OCI-LY7 (cell line): Measurements from ENCODE around the gene ALS2CL. TPM values are rescaled to one million over a fixed set of nuclear protein-coding genes. Genes with fewer than 3 reads are reported as not detected.

Source experiments
- BruUV-seq: library from RNA; stranded (reverse); fragments of 400-500 nt; replicated peaks from 2 replicates; lab custom pipeline; 2021; lab: Mats Ljungman, UMichigan
- CTCF ChIA-PET: fragments of 300-600 bp; sonication (Branson Sonifier 250); formaldehyde crosslinking; loops from one replicate; lab custom pipeline; 2022; ENCODE audit warnings: antibody characterized with exemption; ENCODE audit not compliant: unreplicated experiment; lab: Charles Lee
- POLR2A ChIA-PET: fragments of 300-600 bp; sonication (Branson Sonifier 250); formaldehyde crosslinking; loops from one replicate; lab custom pipeline; 2022; ENCODE audit warnings: antibody characterized with exemption; lab: Charles Lee
- DNase-seq: peaks from one replicate; pipeline ENCODE4 v3.0.0-alpha.2; 2015; ENCODE audit warnings: low spot score
- H2AFZ ChIP-seq: fragments of 200-600 bp; sonication (generic), shearing (Covaris generic); 2 replicates; pipeline ENCODE4 v1.6.1; 2014; ENCODE audit warnings: mild to moderate bottlenecking, antibody characterized with exemption, low read length, moderate library complexity
- H3K27ac ChIP-seq: fragments of 200-600 bp; sonication (generic); 2 replicates; pipeline ENCODE4 v1.5.1; 2014; ENCODE audit warnings: mixed run types, low read depth, mild to moderate bottlenecking, moderate library complexity, low read length, inconsistent platforms; ENCODE audit not compliant: poor library complexity, severe bottlenecking
- H3K36me3 ChIP-seq: fragments of 200-600 bp; sonication (generic); 2 replicates; pipeline ENCODE4 v1.6.1; 2014; ENCODE audit warnings: mild to moderate bottlenecking, antibody characterized with exemption, low read length, moderate library complexity, mixed read lengths; ENCODE audit not compliant: insufficient read depth
- H3K4me1 ChIP-seq: fragments of 200-600 bp; sonication (generic); 2 replicates; pipeline ENCODE4 v1.5.1; 2014; ENCODE audit warnings: mild to moderate bottlenecking, low read length; ENCODE audit not compliant: insufficient read depth, poor library complexity, severe bottlenecking
- H3K4me2 ChIP-seq: fragments of 200-600 bp; sonication (generic); 2 replicates; pipeline ENCODE4 v1.6.1; 2014; ENCODE audit warnings: mild to moderate bottlenecking, low read length
- H3K4me3 ChIP-seq: fragments of 200-600 bp; sonication (generic); 2 replicates; pipeline ENCODE4 v1.5.1; 2014; ENCODE audit warnings: mild to moderate bottlenecking, low read depth, low read length; ENCODE audit not compliant: poor library complexity, severe bottlenecking
- H3K79me2 ChIP-seq: fragments of 200-600 bp; sonication (generic); 2 replicates; pipeline ENCODE4 v1.6.1; 2016; ENCODE audit warnings: low read depth, mild to moderate bottlenecking, low read length, moderate library complexity, mixed read lengths; ENCODE audit not compliant: insufficient read depth
- H3K9me2 ChIP-seq: fragments of 200-600 bp; sonication (generic); 2 replicates; pipeline ENCODE4 v1.6.1; 2016; ENCODE audit warnings: mild to moderate bottlenecking, low read length, mixed read lengths; ENCODE audit not compliant: insufficient read depth
- H3K9me3 ChIP-seq: fragments of 200-600 bp; sonication (generic); 2 replicates; pipeline ENCODE4 v1.6.1; 2014; ENCODE audit warnings: mild to moderate bottlenecking, mixed run types, low read length, mixed read lengths
- H4K20me1 ChIP-seq: fragments of 200-600 bp; sonication (generic); 2 replicates; pipeline ENCODE4 v1.6.1; 2014; ENCODE audit warnings: mild to moderate bottlenecking, antibody characterized with exemption, low read length, moderate library complexity, mixed read lengths; ENCODE audit not compliant: insufficient read depth
- CTCF ChIP-seq: fragments of 200-600 bp; sonication (generic); conservative IDR thresholded peaks from 2 replicates; pipeline ENCODE4 v1.5.1; 2014; ENCODE audit warnings: mild to moderate bottlenecking, antibody characterized with exemption, low read length, moderate library complexity, mixed read lengths
- EZH2phosphoT487 ChIP-seq: fragments of 200-600 bp; sonication (generic); IDR thresholded peaks from 2 replicates; pipeline ENCODE4 v1.6.1; 2018; ENCODE audit warnings: low read depth, borderline replicate concordance, mild to moderate bottlenecking, mixed run types, antibody characterized with exemption, low read length, moderate library complexity, mixed read lengths
- intact Hi-C: fragments of 100-400 bp; cut with micrococcal nuclease; formaldehyde crosslinking; loops from one replicate; pipeline ENCODE4 v1.10.0; 2022; ENCODE audit not compliant: unreplicated experiment
- total RNA-seq, 2 experiments: library from RNA; depleted of rRNA in 1 of 2; stranded (reverse); fragments of >200 nt in 1 of 2; shearing (Covaris generic) in 1 of 2; gene quantifications; 2 replicates each; pipeline ENCODE4 v1.2.3, GENCODE V29; 2014 to 2022

The ALS2CL gene
- total RNA-seq, 2 experiments from 2014 or later, result 0.28 TPM; not detected in 1

- Histone ChIP-seq H4K20me1 (no peaks in the 10 kb centered on the region), H3K79me2 (no peaks in the 10 kb centered on the region), H3K4me2 (peak overlapping the region; percentile 48; the same call in 1 of the 2 replicates), H2AFZ (peak overlapping the region; percentile 93), H3K9me3 (no peaks in the 10 kb centered on the region), H3K4me1 (peaks cover 12% of the 10 kb centered on the region), H3K36me3 (no peaks in the 10 kb centered on the region), H3K27ac (no peak overlapping the region), H3K9me2 (no peaks in the 10 kb centered on the region), H3K4me3 (no peak overlapping the region)
- no TSS peak for BruUV-seq
- CTCF ChIA-PET, result interaction anchor here (0.6 to 2.3 kb wide), 3 partner anchors 133 to 160 kb away, joined by 3 to 13 read pairs (median 4); no protein-coding TSS in a partner anchor
- POLR2A ChIA-PET, result interaction anchor here (0.6 to 1.7 kb wide), 5 partner anchors 11 to 1538 kb away, joined by 3 to 7 read pairs (median 4); no protein-coding TSS in a partner anchor
- intact Hi-C loops, result loop anchor here (1.0 to 5.0 kb wide), 2 partner anchors 73 to 142 kb away; no protein-coding TSS in a partner anchor
- peak; percentile 65 for DNase-seq
- TF ChIP-seq CTCF, result peak; percentile 85
- no peak for TF ChIP-seq EZH2phosphoT487
Measured at GRCh38 chr3:46629551-46630517, 63.6 kb downstream of the ALS2CL start.

GRCh38 chr3:46628901-46629369 lies 64.5 kb downstream of the ALS2CL start:
- intact Hi-C loops, result no loop called here
- no TSS peak for BruUV-seq
- H3K4me2 ChIP-seq, result no peak overlapping the region
- peak overlapping the region; percentile 15; the same call in 1 of the 2 replicates for H2AFZ ChIP-seq
- TF ChIP-seq EZH2phosphoT487, result no peak
- no peak for TF ChIP-seq CTCF
- H3K4me1 ChIP-seq, result peaks cover 12% of the 10 kb centered on the region
- H3K79me2 ChIP-seq, result no peaks in the 10 kb centered on the region
- ChIA-PET POLR2A (interaction anchor here (0.6 to 1.7 kb wide), 5 partner anchors 10 to 1537 kb away, joined by 3 to 4 read pairs (median 4); no protein-coding TSS in a partner anchor), CTCF (interaction anchor here (2.3 kb wide), 1 partner anchor 140 kb away, joined by 13 read pairs; no protein-coding TSS in a partner anchor)
- H3K4me3 ChIP-seq, result no peak overlapping the region
- no peaks in the 10 kb centered on the region for H4K20me1 ChIP-seq
- DNase-seq, result no peak
- no peak overlapping the region for H3K27ac ChIP-seq
- H3K9me3 ChIP-seq, result no peaks in the 10 kb centered on the region
- no peaks in the 10 kb centered on the region for H3K36me3 ChIP-seq
- no peaks in the 10 kb centered on the region for H3K9me2 ChIP-seq
